SH-SY5Y (cell line): ENCODE results near the gene FASTKD1.

Source experiments
- GATA2 ChIP-seq: IDR thresholded peaks from 2 replicates; pipeline ENCODE4 v1.6.1; 2011; ENCODE audit warnings: mild to moderate bottlenecking, low read depth, low read length
- GATA3 ChIP-seq: IDR thresholded peaks from 2 replicates; pipeline ENCODE4 v1.6.1; 2011; ENCODE audit warnings: low read depth, mild to moderate bottlenecking, low read length, moderate library complexity

- no peak for TF ChIP-seq GATA2
- TF ChIP-seq GATA3: no peak
Measured at GRCh38 chr2:169583518-169583917, 9.9 kb upstream of the FASTKD1 start.
